Middle frontal gyrus (tissue), 1 donor: ENCODE measurements around the gene NACC2.

Source experiments
- DNase-seq: peaks from one replicate; pipeline ENCODE4 v3.0.0-alpha.2; 2015; ENCODE audit warnings: low spot score; ENCODE audit errors: extremely low spot score

Gene NACC2

GRCh38 chr9:136095070-136096058 is at the start of gene NACC2:
NACC2 (minus strand) TSS chr9:136095289; CDS start chr9:136050521, 44,768 bp downstream.
- DNase-seq: no peak

GRCh38 chr9:136144450-136144849 is 49.4 kb upstream of the NACC2 start:
- DNase-seq: no peak

- DNase-seq: no peak
These were observed 48.3 kb upstream of the NACC2 start for GRCh38 chr9:136143215-136144001.

- no peak for DNase-seq
These were observed 47.7 kb upstream of the NACC2 start for GRCh38 chr9:136142859-136143214.

- no peak for DNase-seq
These were observed 47.3 kb upstream of the NACC2 start for GRCh38 chr9:136142414-136142796.

- no peak for DNase-seq
These were observed 46.8 kb upstream of the NACC2 start for GRCh38 chr9:136141682-136142413.

GRCh38 chr9:136140966-136141365 is 45.9 kb upstream of the NACC2 start:
- DNase-seq: no peak

- DNase-seq: no peak
These were observed 45.0 kb upstream of the NACC2 start for GRCh38 chr9:136140046-136140445.

- DNase-seq: no peak
These were observed 43.5 kb upstream of the NACC2 start for GRCh38 chr9:136138566-136138965.

GRCh38 chr9:136137321-136138265 is 42.5 kb upstream of the NACC2 start:
- DNase-seq: no peak

- no peak for DNase-seq
These were observed 41.2 kb upstream of the NACC2 start for GRCh38 chr9:136136127-136136925.

GRCh38 chr9:136135326-136136126 is 40.4 kb upstream of the NACC2 start:
- DNase-seq: no peak

- DNase-seq: no peak
These were observed 38.9 kb upstream of the NACC2 start for GRCh38 chr9:136133959-136134484.

- no peak for DNase-seq
These were observed 38.3 kb upstream of the NACC2 start for GRCh38 chr9:136133191-136133958.

- no peak for DNase-seq
These were observed 37.5 kb upstream of the NACC2 start for GRCh38 chr9:136132512-136133050.

- DNase-seq: no peak
These were observed 36.8 kb upstream of the NACC2 start for GRCh38 chr9:136131629-136132511.

GRCh38 chr9:136129176-136129575 is 34.1 kb upstream of the NACC2 start:
- DNase-seq: no peak
